Epithelial cell of esophagus (primary cell): ENCODE measurements around the gene GNG7.
A peak's percentile ranks its signal among the peaks of the same experiment; 100 is the strongest.
"Not testable (repeated sequence)": the region's sequence is repeated elsewhere in the genome, so short reads cannot be mapped to it uniquely, and the experiment has no call there.

ENCODE experiments used
- DNase-seq: peaks from one replicate; pipeline ENCODE4 v3.0.0; 2010; ENCODE audit warnings: low read depth
- H3K4me3 ChIP-seq: 2 replicates; pipeline ENCODE4 v1.5.1; 2011; ENCODE audit warnings: mild to moderate bottlenecking, low read length, control low read depth
- TF ChIP-seq, protein P1 (sequence below): IDR thresholded peaks from 2 replicates; pipeline ENCODE4 v1.5.1; 2011; ENCODE audit warnings: low read depth, mild to moderate bottlenecking, low read length, control low read depth, inconsistent platforms; ENCODE audit not compliant: insufficient read depth; ENCODE audit errors: missing control alignments

The GNG7 gene

GRCh38 chr19:2650515-2650914 is 52.0 kb downstream of the GNG7 start:
- TF ChIP-seq, protein P1, sequence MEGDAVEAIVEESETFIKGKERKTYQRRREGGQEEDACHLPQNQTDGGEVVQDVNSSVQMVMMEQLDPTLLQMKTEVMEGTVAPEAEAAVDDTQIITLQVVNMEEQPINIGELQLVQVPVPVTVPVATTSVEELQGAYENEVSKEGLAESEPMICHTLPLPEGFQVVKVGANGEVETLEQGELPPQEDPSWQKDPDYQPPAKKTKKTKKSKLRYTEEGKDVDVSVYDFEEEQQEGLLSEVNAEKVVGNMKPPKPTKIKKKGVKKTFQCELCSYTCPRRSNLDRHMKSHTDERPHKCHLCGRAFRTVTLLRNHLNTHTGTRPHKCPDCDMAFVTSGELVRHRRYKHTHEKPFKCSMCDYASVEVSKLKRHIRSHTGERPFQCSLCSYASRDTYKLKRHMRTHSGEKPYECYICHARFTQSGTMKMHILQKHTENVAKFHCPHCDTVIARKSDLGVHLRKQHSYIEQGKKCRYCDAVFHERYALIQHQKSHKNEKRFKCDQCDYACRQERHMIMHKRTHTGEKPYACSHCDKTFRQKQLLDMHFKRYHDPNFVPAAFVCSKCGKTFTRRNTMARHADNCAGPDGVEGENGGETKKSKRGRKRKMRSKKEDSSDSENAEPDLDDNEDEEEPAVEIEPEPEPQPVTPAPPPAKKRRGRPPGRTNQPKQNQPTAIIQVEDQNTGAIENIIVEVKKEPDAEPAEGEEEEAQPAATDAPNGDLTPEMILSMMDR, result no peak
- no peak for DNase-seq
- H3K4me3 ChIP-seq, result no peak overlapping the region

DNA sequence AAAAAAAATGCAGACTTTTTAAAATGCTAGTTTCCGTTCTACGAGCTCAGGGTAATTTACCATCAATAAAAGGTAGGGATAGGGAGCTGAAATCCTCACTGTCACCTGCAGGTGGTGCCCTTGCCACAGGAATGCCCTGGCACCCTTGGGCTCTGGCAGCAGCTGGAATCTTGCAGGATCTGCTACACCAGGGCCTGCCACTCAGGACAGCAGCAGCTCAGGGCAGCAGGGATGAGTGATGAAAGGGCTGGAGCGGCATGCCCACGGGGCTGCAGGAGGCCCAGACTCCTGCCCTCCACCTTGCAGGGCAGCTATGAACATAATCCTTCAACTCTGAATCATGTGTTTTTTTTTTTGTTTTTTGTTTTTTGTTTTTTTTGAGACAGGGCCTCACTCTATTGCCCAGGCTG is 54.0 kb downstream of the GNG7 start:
- H3K4me3 ChIP-seq, result no peak overlapping the region
- TF ChIP-seq, protein P1, result peak; percentile 84
- DNase-seq, result peak; percentile 78

- TF ChIP-seq, protein P1, result no peak
- H3K4me3 ChIP-seq, result no peak overlapping the region
- DNase-seq, result no peak
These were observed 54.4 kb downstream of the GNG7 start for GRCh38 chr19:2648099-2648498.

GRCh38 chr19:2646866-2647535 is 55.5 kb downstream of the GNG7 start:
- H3K4me3 ChIP-seq, result no peak overlapping the region
- DNase-seq, result no peak
- TF ChIP-seq, protein P1, result no peak

DNA sequence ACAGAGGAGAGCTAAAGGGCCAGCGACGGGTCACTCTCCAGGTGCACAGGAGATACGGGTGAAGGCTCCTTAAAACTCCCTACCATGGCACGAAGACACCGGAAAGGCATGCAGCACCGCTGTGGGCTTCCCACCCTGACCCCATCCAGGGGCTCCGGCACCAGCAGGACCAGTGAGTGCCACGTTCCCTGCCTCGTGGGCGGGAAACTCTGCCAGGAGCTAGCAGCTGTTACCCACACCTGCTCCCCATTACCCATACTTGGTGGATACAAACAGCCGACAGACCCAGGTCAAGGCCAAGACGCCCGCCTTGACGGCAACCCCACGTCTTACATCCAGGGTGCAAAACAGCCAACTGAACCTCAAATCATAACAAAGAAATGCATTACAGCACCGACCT is 56.7 kb downstream of the GNG7 start:
- H3K4me3 ChIP-seq, result no peak overlapping the region
- TF ChIP-seq, protein P1, result no peak
- no peak for DNase-seq

DNA sequence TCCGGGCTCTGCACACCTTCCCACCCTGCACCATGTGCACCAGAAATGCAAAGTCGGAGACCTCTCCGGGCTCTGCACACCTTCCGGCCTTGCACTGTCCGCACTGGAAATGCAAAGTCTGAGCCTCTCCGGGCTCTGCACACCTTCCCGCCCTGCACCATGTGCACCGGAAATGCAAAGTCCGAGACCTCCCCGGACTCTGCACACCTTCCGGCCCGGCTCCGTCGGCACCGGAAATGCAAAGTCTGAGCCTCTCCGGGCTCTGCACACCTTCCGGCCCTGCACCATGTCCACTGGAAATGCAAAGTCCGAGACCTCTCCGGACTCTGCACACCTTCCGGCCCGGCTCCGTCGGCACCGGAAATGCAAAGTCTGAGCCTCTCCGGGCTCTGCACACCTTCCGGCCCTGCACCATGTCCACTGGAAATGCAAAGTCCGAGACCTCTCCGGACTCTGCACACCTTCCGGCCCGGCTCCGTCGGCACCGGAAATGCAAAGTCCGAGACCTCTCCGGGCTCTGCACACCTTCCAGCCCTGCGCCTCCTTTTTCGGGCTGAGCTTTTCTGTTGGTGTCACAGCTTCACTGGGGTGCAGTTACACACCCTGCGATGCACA is 59.3 kb downstream of the GNG7 start:
- not testable (repeated sequence) for H3K4me3 ChIP-seq, DNase-seq

DNA sequence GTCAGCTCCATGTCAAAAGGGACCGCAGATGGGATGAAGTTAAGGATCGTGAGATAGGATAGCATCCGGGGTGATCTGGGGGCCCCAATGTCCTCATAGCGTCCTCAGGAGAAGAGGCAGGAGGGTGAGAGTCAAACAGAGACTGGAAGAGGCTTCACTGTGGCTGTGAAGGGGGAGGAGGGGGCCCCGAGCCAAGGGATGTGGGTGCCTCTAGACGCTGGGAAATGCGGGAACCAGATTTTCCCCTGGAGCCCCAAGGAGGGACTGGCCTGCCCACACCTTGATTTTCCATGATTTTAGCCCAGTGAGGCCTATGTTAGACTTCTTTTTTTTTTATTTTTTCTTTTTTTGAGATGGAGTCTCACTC is 61.2 kb downstream of the GNG7 start:
- no peak overlapping the region for H3K4me3 ChIP-seq
- no peak for DNase-seq
- TF ChIP-seq, protein P1, result no peak
